ENCODE results near the gene ZKSCAN3. TPM values are rescaled to one million over a fixed set of nuclear protein-coding genes. Genes with fewer than 3 reads are reported as not detected.
"Not testable (repeated sequence)": the region's sequence is repeated elsewhere in the genome, so short reads cannot be mapped to it uniquely, and the experiment has no call there.

Gene ZKSCAN3
- total RNA-seq, 1 donor, result 4.7 TPM

DNA sequence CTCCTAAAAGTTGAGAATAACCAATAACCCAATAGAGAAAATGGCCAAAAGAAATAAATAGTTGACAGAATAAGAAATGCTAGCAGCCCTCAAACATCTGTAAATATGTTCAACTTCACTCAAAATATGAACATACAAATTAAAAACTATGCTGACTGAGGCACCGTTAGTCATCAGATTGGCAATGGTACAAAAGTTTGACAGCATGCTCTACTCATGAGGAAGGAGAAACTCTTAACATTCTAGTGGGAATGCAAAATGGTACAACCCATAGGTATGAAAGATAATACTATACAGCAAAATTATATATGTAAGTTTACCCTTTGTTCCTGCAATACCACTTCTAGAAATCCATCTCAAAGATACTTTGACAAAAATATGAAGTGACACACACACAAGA lies 51.4 kb downstream of the ZKSCAN3 start:
- H3K4me3 ChIP-seq (ENCODE audit: low read depth, low read length), result no peak overlapping the region
- no peak for DNase-seq (ENCODE audit: low read depth)
- no peak for TF ChIP-seq CTCF (IDR thresholded peaks at IDR 0.05; ENCODE audit: insufficient read depth, low read depth, low read length)

GRCh38 chr6:28402197-28402596 lies 52.5 kb downstream of the ZKSCAN3 start:
- TF ChIP-seq CTCF (IDR thresholded peaks at IDR 0.05; ENCODE audit: insufficient read depth, low read depth, low read length), result no peak
- DNase-seq (ENCODE audit: low read depth), result no peak
- no peak overlapping the region for H3K4me3 ChIP-seq (ENCODE audit: low read depth, low read length)

DNA sequence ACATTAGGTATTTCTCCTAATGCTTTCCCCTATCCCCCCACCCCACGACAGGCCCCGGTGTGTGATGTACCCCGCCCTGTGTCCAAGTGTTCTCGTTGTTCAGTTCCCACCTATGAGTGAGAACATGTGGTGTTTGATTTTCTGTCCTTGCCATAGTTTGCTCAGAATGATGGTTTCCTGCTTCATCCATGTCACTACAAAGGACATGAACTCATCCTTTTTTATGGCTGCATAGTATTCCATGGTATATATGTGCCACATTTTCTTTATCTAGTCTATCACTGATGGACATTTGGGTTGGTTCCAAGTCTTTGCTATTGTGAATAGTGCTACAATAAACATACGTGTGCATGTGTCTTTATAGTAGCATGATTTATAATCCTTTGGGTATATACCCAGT lies 54.2 kb downstream of the ZKSCAN3 start:
- not testable (repeated sequence) for H3K4me3 ChIP-seq (ENCODE audit: low read depth, low read length); DNase-seq (ENCODE audit: low read depth)

GRCh38 chr6:28407401-28407800 lies 57.7 kb downstream of the ZKSCAN3 start:
- TF ChIP-seq CTCF (IDR thresholded peaks at IDR 0.05; ENCODE audit: insufficient read depth, low read depth, low read length), result no peak
- no peak for DNase-seq (ENCODE audit: low read depth)

GRCh38 chr6:28408076-28408802 lies 58.5 kb downstream of the ZKSCAN3 start:
- no peak overlapping the region for H3K4me3 ChIP-seq (ENCODE audit: low read depth, low read length)
- no peak for TF ChIP-seq CTCF (IDR thresholded peaks at IDR 0.05; ENCODE audit: insufficient read depth, low read depth, low read length)
- DNase-seq (ENCODE audit: low read depth), result no peak

More at GRCh38 chr6:28407401-28407800, 57.7 kb downstream of the ZKSCAN3 start:
- H3K4me3 ChIP-seq (ENCODE audit: low read depth, low read length), result no peak overlapping the region

GRCh38 chr6:28410767-28411166 lies 61.0 kb downstream of the ZKSCAN3 start:
- no peak for DNase-seq (ENCODE audit: low read depth)
- H3K4me3 ChIP-seq (ENCODE audit: low read depth, low read length), result no peak overlapping the region
- TF ChIP-seq CTCF (IDR thresholded peaks at IDR 0.05; ENCODE audit: insufficient read depth, low read depth, low read length), result no peak

- no peak overlapping the region for H3K4me3 ChIP-seq (ENCODE audit: low read depth, low read length)
- no peak for TF ChIP-seq CTCF (IDR thresholded peaks at IDR 0.05; ENCODE audit: insufficient read depth, low read depth, low read length)
Observed at GRCh38 chr6:28413681-28414080, 63.9 kb downstream of the ZKSCAN3 start.

More at GRCh38 chr6:28413681-28414080, 63.9 kb downstream of the ZKSCAN3 start:
- no peak for DNase-seq (ENCODE audit: low read depth)

Small RNAs within 50 kb of the gene (small RNA-seq; reads per million reads assigned to genes)
- gene AL021997.1 (not detected), gene AL021997.2 (not detected), gene RNU2-45P (not detected)

Other genes with a start within 250 kb of the ZKSCAN3 start
- 2.2 and 3.2 TPM in 2 replicates for gene ZSCAN16, start 225.3 kb upstream of the ZKSCAN3 start, total RNA-seq
- 14.5 and 20.3 TPM in 2 replicates for gene ZKSCAN8, start 208.1 kb upstream of the ZKSCAN3 start, total RNA-seq
- gene ZSCAN9, start 124.7 kb upstream of the ZKSCAN3 start, total RNA-seq, result 11.7 and 13.9 TPM in 2 replicates
- 5.2 and 5.5 TPM in 2 replicates for gene ZKSCAN4, start 97.7 kb upstream of the ZKSCAN3 start, total RNA-seq
- 0.64 and 1.7 TPM in 2 replicates for gene NKAPL, start 90.7 kb upstream of the ZKSCAN3 start, total RNA-seq
- 8.7 and 21.6 TPM in 2 replicates for gene ZSCAN26, start 82.8 kb upstream of the ZKSCAN3 start, total RNA-seq
- gene PGBD1, start 68.4 kb upstream of the ZKSCAN3 start, total RNA-seq, result 5.6 and 6.8 TPM in 2 replicates
- gene ZSCAN31, start 13.8 kb upstream of the ZKSCAN3 start, total RNA-seq, result 3.5 and 3.9 TPM in 2 replicates
- 6.9 and 8.1 TPM in 2 replicates for gene ZSCAN12, start 49.8 kb downstream of the ZKSCAN3 start, total RNA-seq
- gene ZSCAN23, start 93.5 kb downstream of the ZKSCAN3 start, total RNA-seq, result 4.3 and 9.0 TPM in 2 replicates
- not detected in 2 replicates for gene GPX6, start 165.8 kb downstream of the ZKSCAN3 start, total RNA-seq
- not detected in 2 replicates for gene GPX5, start 175.9 kb downstream of the ZKSCAN3 start, total RNA-seq